Parathyroid adenoma (tissue), 2 donors: ENCODE data around the gene UGT1A9.
"Not testable (repeated sequence)": the region's sequence is repeated elsewhere in the genome, so short reads cannot be mapped to it uniquely, and the experiment has no call there.

Experiments
- H2AFZ ChIP-seq: fragments of 300-600 bp; sonication (generic); one replicate; pipeline ENCODE4 v1.7.0; 2017; ENCODE audit warnings: antibody characterized with exemption, mild to moderate bottlenecking
- H3K27ac ChIP-seq: fragments of 300-600 bp; sonication (generic); one replicate; pipeline ENCODE4 v1.7.0; 2017
- H3K27me3 ChIP-seq: fragments of 300-600 bp; sonication (generic); one replicate; pipeline ENCODE4 v1.7.0; 2017; ENCODE audit warnings: low read length; ENCODE audit not compliant: control insufficient read depth, insufficient read depth
- H3K36me3 ChIP-seq: fragments of 300-600 bp; sonication (generic); one replicate; pipeline ENCODE4 v1.7.0; 2017; ENCODE audit warnings: low read length; ENCODE audit not compliant: control insufficient read depth, insufficient read depth
- H3K4me1 ChIP-seq: fragments of 300-600 bp; sonication (generic); one replicate; pipeline ENCODE4 v1.7.0; 2017; ENCODE audit warnings: control low read depth
- H3K4me2 ChIP-seq: fragments of 300-600 bp; sonication (generic); one replicate; pipeline ENCODE4 v1.7.0; 2017; ENCODE audit warnings: low read length
- H3K4me3 ChIP-seq: fragments of 300-600 bp; sonication (generic); one replicate; pipeline ENCODE4 v1.7.0; 2017; ENCODE audit warnings: low read depth, low read length
- H3K79me2 ChIP-seq: fragments of 300-600 bp; sonication (generic); one replicate; pipeline ENCODE4 v1.7.0; 2017; ENCODE audit warnings: control low read depth
- H3K9ac ChIP-seq: fragments of 300-600 bp; sonication (generic); one replicate; pipeline ENCODE4 v1.7.0; 2017; ENCODE audit warnings: mild to moderate bottlenecking
- H3K9me3 ChIP-seq: fragments of 300-600 bp; sonication (generic); one replicate; pipeline ENCODE4 v1.7.0; 2017; ENCODE audit warnings: low read length; ENCODE audit not compliant: control insufficient read depth
- TF ChIP-seq, protein P1 (sequence below): fragments of 300-600 bp; sonication (generic); IDR thresholded peaks from one replicate; pipeline ENCODE4 v1.7.0; 2017; ENCODE audit warnings: antibody characterized with exemption, mild to moderate bottlenecking
- donor health status: primary hyperparathyroidism.

Gene UGT1A9

DNA sequence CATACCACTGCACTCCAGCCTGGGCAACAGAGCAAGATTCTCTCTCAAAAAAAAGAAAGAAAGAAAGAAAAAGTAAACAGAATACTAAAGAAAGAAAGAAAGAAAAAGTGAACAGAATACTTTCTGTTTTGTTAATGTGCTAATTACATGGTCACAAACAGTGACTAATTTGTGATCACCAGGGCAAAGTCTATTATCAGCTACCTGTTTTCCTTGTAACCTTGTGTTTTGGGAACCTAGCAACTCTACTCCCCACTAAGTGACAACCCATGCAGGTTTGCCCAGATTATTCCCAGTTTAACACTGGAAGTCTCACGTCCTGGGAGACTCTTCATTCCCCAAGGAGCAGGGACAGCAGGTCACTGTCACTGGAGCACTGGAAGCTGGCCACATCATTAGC, 16.7 kb upstream of the UGT1A9 start:
- H3K27me3 ChIP-seq, result no peaks in the 10 kb centered on the region
- H3K9me3 ChIP-seq, result no peaks in the 10 kb centered on the region
- no peaks in the 10 kb centered on the region for H3K4me1 ChIP-seq
- H3K36me3 ChIP-seq, result no peaks in the 10 kb centered on the region
- no peak overlapping the region for H3K27ac ChIP-seq
- no peak overlapping the region for H3K4me2 ChIP-seq
- no peak overlapping the region for H3K9ac ChIP-seq
- no peak overlapping the region for H3K4me3 ChIP-seq
- no peak overlapping the region for H2AFZ ChIP-seq
- no peaks in the 10 kb centered on the region for H3K79me2 ChIP-seq
- TF ChIP-seq, protein P1, sequence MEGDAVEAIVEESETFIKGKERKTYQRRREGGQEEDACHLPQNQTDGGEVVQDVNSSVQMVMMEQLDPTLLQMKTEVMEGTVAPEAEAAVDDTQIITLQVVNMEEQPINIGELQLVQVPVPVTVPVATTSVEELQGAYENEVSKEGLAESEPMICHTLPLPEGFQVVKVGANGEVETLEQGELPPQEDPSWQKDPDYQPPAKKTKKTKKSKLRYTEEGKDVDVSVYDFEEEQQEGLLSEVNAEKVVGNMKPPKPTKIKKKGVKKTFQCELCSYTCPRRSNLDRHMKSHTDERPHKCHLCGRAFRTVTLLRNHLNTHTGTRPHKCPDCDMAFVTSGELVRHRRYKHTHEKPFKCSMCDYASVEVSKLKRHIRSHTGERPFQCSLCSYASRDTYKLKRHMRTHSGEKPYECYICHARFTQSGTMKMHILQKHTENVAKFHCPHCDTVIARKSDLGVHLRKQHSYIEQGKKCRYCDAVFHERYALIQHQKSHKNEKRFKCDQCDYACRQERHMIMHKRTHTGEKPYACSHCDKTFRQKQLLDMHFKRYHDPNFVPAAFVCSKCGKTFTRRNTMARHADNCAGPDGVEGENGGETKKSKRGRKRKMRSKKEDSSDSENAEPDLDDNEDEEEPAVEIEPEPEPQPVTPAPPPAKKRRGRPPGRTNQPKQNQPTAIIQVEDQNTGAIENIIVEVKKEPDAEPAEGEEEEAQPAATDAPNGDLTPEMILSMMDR, result no peak

DNA sequence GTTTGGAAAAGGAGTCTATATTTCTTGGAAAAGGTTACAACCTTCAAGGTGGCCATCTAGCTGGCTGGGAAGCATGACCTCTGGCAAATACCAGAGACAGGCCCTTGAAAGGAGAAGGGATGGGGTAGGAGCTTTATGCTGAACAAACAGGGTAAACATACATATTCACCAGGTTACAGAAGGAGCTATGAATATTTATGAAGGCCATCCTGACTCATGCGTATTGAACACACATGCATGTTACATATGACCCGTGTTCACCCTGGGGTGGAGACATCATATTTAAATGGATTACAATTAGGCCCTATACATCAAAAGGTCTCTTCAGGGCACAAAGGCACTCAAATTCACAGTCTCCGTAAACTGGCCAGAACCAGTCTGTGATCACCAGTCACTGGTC, 15.8 kb upstream of the UGT1A9 start:
- H3K27ac ChIP-seq, H3K9ac ChIP-seq, H3K4me2 ChIP-seq, H2AFZ ChIP-seq, H3K36me3 ChIP-seq, H3K4me1 ChIP-seq, H3K4me3 ChIP-seq, H3K79me2 ChIP-seq, H3K27me3 ChIP-seq, H3K9me3 ChIP-seq: not testable (repeated sequence)

DNA sequence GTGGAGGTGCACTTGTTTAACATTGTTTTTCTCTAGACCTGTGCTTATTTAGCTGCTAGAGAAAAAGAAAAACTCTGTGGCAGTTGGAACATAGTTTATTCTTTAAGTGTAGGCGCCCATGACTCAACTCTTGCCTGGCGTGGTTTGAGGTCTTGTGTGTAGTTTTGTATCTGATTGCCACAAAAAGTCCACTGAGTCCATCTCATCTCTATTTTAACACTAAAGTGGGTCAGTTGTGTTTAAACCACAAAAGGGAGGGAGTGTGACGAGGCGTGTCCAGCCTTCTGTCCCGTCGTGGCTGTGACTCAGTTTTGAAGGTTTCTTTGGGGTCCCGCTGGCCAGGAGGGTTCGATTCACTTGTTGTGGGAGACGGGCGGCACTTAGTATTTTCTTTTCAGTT, 15.3 kb upstream of the UGT1A9 start:
- no peaks in the 10 kb centered on the region for H3K27me3 ChIP-seq
- H3K4me3 ChIP-seq, result no peak overlapping the region
- H3K36me3 ChIP-seq, result no peaks in the 10 kb centered on the region
- no peak overlapping the region for H3K27ac ChIP-seq
- no peak overlapping the region for H3K4me2 ChIP-seq
- no peaks in the 10 kb centered on the region for H3K9me3 ChIP-seq
- H3K4me1 ChIP-seq, result no peaks in the 10 kb centered on the region
- H3K79me2 ChIP-seq, result no peaks in the 10 kb centered on the region
- no peak overlapping the region for H2AFZ ChIP-seq
- no peak overlapping the region for H3K9ac ChIP-seq
- TF ChIP-seq, protein P1, result no peak

DNA sequence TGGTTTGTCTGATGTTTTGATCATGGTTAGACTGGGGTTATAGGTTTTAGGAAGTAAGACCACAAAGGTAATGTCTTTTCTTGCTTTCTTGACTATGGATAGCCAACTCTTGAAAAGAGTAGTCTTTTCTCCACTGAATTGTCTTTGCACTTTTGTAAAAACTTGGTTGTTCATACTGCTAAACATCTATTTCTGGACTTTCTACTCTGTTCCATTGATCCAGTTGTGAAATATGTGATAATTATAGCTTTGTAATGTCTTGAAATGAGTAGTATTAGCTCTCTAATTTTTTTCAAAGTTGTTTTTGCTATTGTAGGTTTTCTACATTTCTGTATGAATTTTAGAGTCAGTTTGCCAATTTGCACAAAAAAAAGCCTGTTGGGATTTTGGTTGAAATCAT, 13.1 kb upstream of the UGT1A9 start:
- no peaks in the 10 kb centered on the region for H3K79me2 ChIP-seq
- TF ChIP-seq, protein P1, result no peak
- no peaks in the 10 kb centered on the region for H3K27me3 ChIP-seq
- no peak overlapping the region for H3K27ac ChIP-seq
- H3K36me3 ChIP-seq, result no peaks in the 10 kb centered on the region
- H3K4me2 ChIP-seq, result no peak overlapping the region
- no peak overlapping the region for H2AFZ ChIP-seq
- no peak overlapping the region for H3K9ac ChIP-seq
- H3K4me1 ChIP-seq, result no peaks in the 10 kb centered on the region
- H3K9me3 ChIP-seq, result no peaks in the 10 kb centered on the region
- H3K4me3 ChIP-seq, result no peak overlapping the region

- Histone ChIP-seq H3K27ac (no peak overlapping the region), H3K79me2 (no peaks in the 10 kb centered on the region), H3K9ac (no peak overlapping the region), H2AFZ (no peak overlapping the region), H3K9me3 (no peaks in the 10 kb centered on the region), H3K4me1 (no peaks in the 10 kb centered on the region), H3K36me3 (no peaks in the 10 kb centered on the region), H3K4me2 (no peak overlapping the region), H3K4me3 (no peak overlapping the region), H3K27me3 (no peaks in the 10 kb centered on the region)
- TF ChIP-seq, protein P1, result no peak
Measured at GRCh38 chr2:233663911-233664310, 7.8 kb upstream of the UGT1A9 start.
